GM12875 (cell line): ENCODE results near the gene ADD1.
A peak's percentile ranks its signal among the peaks of the same experiment; 100 is the strongest.

Experiments
- H3K4me3 ChIP-seq: one replicate; pipeline ENCODE4 v1.5.1; 2011; ENCODE audit warnings: low read depth, low read length, control low read depth
- TF ChIP-seq, protein P1 (sequence below): IDR thresholded peaks from 2 replicates; pipeline ENCODE4 v1.5.1; 2011; ENCODE audit warnings: low read depth, mild to moderate bottlenecking, control low read depth, inconsistent platforms, low read length, moderate library complexity, borderline replicate concordance; ENCODE audit not compliant: insufficient read depth

Gene ADD1

DNA sequence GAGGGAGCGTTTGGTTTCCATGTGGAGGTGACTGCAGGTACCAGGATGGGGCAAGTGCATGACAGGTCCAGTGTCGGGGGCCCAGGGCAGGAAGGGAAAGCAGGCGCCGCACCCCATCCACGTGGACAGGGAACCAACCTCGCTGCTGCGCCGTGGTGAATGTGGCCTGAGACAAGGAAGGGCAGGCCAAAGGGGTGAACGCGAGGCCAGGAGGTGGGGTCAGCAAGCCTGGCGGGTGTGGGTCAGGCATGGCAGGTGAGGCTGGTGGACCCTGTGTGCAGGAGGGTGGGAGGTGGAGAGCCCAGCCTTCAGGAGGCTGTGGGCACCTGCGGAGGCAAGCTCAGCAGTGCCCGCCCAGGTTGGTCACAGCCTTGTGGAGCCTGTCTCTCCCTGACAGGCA lies 36.1 kb upstream of the ADD1 start:
- TF ChIP-seq, protein P1, sequence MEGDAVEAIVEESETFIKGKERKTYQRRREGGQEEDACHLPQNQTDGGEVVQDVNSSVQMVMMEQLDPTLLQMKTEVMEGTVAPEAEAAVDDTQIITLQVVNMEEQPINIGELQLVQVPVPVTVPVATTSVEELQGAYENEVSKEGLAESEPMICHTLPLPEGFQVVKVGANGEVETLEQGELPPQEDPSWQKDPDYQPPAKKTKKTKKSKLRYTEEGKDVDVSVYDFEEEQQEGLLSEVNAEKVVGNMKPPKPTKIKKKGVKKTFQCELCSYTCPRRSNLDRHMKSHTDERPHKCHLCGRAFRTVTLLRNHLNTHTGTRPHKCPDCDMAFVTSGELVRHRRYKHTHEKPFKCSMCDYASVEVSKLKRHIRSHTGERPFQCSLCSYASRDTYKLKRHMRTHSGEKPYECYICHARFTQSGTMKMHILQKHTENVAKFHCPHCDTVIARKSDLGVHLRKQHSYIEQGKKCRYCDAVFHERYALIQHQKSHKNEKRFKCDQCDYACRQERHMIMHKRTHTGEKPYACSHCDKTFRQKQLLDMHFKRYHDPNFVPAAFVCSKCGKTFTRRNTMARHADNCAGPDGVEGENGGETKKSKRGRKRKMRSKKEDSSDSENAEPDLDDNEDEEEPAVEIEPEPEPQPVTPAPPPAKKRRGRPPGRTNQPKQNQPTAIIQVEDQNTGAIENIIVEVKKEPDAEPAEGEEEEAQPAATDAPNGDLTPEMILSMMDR, result no peak
- no peak overlapping the region for H3K4me3 ChIP-seq

DNA sequence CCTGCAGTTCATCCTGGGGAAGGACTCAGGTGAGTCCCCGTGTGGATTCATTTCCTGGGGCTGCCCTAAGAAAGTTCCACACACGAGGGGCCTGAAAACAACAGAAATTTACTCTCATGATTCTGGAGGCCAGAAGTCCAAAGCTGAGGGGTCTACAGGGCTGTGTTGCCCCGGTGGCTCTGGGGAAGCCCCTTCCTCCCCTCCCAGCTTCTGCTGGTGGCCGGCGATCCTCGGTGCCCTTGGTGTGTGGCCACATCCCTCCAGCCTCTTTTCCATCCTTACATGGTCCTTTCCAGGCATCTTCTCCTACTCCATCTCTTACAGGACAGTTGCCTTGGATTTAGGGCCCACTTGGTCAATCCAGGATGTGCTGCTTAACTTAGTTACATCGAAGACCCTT lies 35.6 kb upstream of the ADD1 start:
- H3K4me3 ChIP-seq, result no peak overlapping the region
- TF ChIP-seq, protein P1, result no peak

DNA sequence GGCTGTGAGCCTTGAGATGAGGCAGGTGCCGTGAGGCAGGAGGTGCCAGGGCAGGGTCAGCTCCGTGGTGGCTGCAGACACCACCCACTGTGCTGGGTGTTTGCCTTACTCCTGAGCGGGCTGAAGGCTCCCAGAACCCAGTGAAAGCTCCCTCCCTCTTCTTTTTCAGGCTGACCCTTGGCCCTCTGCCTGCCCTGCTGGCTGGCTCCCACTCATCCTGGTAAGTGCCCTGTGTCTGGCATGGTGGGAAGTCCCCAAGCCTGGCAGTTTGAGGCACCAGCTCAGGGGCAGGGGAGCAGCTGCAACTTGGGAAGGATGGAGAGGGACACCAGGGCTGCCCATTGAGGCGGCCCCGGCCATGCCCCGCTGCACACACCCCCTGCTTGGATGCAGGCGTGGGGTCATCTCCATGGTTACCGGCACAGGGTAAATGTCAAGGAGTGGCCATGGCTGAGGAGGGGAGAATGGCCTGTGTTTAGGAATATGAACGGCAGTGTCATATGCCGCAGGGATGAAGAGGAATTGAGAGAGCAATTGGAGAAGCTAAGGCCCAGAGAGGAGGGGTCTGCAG lies 33.9 kb upstream of the ADD1 start:
- H3K4me3 ChIP-seq, result no peak overlapping the region
- TF ChIP-seq, protein P1, result no peak

DNA sequence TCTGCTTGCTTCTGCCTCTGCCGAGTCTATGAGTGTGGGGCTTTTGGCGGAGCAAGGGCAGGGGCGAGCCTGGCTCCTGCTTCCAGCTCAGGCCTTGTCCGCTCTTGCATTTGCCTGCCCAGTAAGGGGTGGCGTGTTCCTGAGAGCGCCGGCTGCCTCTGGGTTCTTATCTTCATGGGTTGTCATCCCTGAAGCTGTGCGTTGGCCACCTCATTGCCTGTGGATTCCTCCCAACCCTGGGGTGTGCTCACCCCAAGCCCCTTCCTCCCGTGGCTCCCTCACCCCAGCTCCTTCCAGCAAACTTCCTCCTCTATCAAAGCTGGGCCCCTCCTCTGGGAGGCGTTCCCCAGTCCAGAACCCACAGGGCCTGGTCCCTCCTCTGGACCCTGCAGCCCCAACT lies 33.3 kb upstream of the ADD1 start:
- TF ChIP-seq, protein P1, result no peak
- H3K4me3 ChIP-seq, result no peak overlapping the region

DNA sequence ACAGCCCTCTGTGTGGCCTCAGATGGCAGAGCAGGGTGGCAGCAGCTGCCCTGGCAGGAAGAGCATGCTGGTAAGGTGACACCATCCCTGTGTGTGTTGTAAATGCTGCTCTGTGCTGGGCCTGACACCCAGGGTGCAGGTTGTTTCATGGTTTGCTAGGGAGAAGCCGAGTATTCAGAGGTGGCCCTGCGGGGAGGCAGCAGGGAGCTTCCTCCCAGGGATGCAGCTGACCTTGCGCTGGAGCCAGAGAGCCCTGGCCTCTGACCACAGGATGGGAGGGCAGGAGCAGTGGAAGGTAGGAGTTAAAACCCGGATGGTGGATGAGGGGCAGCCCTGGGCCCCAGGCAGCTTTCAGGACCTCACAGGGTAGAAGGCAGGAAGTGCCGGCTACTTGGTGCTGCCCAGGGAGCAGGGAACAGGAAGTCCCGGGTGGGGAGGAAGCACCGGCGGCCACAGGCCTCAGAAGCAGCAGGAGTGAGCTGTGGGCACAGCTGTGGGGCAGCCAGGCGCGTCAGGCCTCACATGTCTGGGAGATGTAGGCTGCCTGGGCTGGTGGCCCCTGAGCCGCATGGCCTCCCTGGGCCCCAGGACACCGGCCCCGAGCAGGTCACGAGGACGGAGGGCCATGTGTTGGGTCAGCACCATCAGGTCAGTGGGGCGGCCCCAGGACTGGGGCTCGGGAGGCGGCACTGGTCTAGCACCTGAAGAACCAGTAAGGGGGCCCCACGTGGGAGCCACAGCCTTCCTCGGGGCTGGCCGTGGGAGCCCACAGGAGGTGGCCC lies 31.6 kb upstream of the ADD1 start:
- H3K4me3 ChIP-seq, result peak overlapping the region; percentile 86
- TF ChIP-seq, protein P1, result no peak

DNA sequence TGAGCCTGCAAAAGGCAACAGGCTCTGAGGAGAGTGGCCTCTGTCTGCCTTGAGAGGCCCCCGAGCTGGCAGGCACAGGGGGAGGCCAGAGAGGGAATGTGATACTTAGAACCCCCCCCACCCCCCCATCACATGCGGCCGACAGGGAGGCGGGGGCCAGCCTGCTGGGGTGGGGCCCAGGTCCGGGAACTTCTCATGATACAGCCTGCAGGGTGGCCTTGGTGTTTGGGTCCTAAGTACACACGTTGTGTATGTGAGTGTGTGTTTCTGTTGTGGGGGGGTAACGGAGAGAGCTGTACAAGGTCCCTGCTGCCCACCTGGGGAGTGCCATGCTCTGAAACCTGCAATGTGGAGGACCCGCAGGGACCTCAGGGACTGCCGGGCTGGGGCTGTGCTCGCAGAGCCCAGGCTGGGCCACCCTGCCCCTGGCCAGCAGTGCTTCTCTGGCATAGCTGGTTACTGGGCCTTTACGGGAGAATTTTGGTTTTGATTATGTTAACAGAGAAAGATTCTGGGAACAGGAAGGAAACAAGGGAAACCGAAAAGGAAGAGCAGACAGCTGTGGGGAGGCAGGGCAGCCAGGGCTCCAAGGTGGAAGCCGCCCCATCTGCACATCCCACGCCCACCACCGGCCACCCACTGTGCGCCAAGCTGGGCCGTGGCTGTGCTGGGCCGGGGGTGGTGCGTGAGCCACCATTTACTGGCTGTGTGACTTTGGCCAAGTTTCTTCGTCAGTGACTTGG lies 30.9 kb upstream of the ADD1 start:
- peak overlapping the region; percentile 86 for H3K4me3 ChIP-seq
- TF ChIP-seq, protein P1, result no peak
